ENCODE results near the gene MAN1B1.

- TF ChIP-seq CTCF (IDR thresholded peaks at IDR 0.05) = no peak
- no peak for TF ChIP-seq EZH2 (IDR thresholded peaks at IDR 0.05)
These were observed 4.4 kb upstream of the MAN1B1 start for GRCh38 chr9:137082222-137082924.
